ENCODE results near the gene TNXB.
"Not testable (repeated sequence)": the region's sequence is repeated elsewhere in the genome, so short reads cannot be mapped to it uniquely, and the experiment has no call there.

Gene TNXB

DNA sequence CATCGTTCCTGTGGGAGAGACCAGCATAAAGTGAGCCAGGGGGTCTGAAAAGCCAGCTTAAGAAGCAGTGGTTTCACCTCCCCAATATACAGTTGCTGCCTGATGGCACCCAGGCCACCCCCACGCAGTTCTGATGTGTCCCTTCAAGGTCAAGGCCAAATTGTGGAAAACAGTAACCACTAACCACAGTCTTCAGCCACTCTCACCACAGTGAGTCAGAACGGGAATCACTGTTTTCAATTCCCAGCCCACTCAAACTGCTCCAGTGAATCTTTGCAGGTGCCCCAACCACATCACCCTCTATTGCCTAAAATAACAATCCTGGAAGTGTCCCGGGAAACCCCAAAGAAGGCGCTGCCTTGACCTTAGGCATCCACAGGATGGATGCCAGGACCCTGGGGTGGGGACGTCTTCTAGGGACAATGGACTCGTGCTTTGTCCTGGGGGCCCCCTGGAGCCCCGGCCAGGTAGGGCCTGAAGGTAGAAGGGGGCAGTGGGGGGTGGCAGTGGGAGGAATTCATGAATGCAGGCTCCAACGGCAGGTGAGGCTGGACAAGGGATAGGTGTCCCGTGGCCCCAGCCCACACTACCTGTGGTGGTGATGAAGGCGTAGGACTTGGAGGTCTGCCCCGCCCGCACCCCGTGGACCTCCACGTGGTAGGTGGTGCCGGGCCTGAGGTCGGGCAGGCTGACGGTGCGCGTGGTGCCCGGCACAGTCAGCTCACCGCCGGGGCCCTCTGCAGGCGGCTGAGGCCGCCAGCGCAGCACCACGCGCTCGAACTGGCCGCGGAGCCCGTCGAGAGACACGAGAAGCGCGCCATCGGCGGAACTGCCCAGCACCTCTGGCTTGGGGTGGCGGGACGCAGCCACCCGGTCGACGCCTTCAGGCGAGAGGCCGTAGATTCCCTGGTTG lies 22.2 kb downstream of the TNXB start:
- DNase-seq (ENCODE audit: low read depth in 1 of 2, low spot score in 1 of 2): no peak

DNA sequence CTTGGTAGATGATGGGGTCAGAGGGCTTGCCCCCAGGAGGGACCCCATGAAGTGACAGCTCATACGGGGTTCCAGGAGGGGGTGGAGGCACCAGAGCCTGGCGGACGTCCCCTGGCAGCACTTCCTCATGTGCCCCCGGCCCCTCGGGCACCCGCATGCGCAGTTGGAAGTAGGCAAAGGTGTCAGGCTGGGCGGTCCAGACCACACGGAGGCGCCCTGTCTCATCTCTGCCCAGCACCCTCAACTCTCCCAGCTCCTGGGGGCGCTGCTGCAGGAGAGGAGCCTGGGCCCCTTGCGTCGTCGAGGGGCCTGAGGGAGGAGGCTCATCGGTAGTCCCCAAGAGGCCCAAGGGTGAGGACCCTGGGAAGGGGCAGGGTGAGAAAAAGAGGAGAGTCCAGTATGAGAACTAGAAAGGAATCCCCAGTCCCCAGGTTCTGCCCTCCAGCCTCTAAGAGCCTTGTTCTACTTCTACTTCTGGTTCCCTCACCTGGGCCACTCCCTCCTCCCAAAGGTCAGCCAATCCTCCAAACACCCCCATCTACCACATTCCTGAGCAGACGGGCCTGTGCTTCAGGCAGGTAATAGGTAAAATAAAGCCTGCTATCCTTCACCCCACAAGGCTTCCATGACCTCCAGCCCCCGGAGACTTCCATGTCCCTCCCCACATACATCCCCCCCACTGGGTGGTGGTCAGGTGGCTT lies 23.2 kb downstream of the TNXB start:
- DNase-seq (ENCODE audit: low read depth in 1 of 2, low spot score in 1 of 2): no peak

GRCh38 chr6:32084780-32085179 lies 24.4 kb downstream of the TNXB start:
- DNase-seq (ENCODE audit: low read depth in 1 of 2, low spot score in 1 of 2): no peak

DNA sequence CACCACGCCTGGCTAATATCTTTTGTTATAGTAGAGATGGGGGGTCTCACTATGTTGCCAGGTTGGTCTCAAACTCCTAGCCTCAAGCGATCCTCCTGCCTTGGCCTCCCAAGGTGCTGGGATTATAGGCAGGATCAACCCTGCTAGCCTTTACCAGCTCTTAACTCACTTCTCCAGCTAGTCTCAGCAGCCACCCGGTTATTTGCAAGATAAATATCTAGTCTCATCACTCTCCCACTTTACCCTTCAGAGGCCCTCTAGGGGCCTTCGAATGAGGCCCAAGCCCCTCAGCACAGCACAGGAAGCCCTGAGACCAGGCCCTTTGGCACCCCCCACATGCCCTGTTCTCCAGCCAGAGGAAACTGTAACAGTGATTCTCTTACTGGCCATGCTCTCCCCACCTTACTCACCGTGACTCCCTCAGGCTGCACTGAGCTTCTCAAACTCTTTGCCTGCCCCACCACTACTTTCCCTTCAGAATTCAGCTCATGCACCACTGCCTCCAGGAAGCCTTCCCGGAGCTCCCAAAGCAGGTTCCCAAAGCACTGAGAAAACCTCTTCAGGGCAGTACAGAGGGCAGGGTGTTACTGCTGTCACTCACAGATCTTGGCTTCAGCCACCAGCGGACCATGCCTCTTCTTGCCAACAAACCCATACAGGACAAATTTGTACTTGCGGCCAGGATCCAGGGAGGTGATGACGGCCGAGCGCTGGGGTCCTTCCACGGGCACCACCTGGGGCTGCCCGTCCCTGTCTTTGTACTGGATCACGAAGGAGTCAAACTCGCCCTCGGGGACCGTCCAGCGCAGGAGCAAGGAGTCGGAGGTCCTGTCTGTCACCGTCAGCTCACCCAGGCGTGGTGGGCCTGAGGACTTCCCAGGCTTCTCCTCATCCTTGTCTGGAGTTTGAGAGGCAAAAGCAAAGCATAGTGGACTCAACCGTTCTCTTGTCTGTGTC lies 25.0 kb downstream of the TNXB start:
- no peak for DNase-seq (ENCODE audit: low read depth in 1 of 2, low spot score in 1 of 2)

DNA sequence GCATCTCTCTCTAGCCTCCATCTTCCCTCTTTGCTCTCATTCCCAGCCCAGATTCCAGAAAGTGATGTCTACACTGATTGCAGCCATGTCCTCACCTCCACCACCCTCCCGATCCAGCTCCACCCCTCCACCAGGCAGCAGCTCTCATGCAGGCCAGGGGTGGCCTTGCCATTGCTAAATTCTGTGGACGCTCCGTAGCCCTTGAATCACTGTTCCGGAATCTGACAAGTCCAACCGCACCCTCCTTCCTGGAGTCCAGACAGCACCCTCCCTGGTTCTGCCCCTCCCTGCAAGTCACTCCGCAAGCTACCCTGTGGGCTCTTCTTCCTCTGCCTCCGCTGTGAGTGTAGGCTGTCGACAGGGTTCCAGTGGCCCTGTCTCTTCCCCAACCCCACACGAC lies 26.2 kb downstream of the TNXB start:
- no peak for DNase-seq (ENCODE audit: low read depth in 1 of 2, low spot score in 1 of 2)

DNA sequence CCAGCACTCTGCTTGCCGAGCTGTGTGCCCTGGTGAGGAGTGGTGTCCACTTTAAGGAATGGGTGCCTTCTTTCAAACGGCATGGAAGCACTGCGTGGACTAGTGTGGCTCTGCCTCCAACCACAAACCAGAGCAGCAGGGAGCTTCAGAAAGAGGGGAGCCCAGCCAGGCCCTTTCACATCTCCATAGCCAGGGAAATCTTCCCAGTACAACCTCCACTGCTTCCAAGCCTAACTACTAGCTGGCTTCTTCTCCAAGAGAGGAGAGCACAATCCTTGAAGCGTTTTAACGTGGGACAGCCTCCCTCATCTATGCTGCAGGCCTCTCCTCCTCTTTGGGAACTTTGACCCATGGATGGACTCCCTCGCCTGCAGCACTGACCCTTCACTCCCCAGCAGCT lies 26.7 kb downstream of the TNXB start:
- no peak for DNase-seq (ENCODE audit: low read depth in 1 of 2, low spot score in 1 of 2)

GRCh38 chr6:32081168-32081990 lies 27.8 kb downstream of the TNXB start:
- no peak for DNase-seq (ENCODE audit: low read depth in 1 of 2, low spot score in 1 of 2)

GRCh38 chr6:32079566-32080290 lies 29.4 kb downstream of the TNXB start:
- DNase-seq (ENCODE audit: low read depth in 1 of 2, low spot score in 1 of 2): no peak

DNA sequence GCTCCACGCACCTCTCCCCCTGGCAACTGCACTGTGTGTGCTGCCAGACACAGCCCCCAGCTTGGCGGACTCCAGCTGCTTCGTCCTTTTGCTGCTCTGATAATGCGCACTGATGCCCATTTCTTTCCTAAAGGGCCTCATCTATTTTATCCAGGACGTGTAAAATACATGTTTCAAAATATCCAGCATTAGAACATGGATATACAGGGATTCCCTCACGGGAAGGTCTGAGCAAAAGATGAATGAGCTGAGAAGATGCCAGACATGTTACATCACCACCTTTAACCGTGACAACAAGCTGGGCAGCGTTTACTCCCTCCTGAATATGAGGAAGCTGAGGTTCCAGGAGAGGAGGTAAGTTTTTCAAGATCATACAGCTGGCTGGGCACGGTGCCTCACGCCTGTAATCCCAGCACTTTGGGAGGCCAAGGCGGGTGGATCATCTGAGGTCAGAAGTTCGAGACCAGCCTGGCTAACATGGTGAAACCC lies 32.8 kb downstream of the TNXB start:
- no peak for DNase-seq (ENCODE audit: low read depth in 1 of 2, low spot score in 1 of 2)

- no peak for DNase-seq (ENCODE audit: low read depth in 1 of 2, low spot score in 1 of 2)
These were observed 33.4 kb downstream of the TNXB start for GRCh38 chr6:32075781-32076180.

- no peak for DNase-seq (ENCODE audit: low read depth in 1 of 2, low spot score in 1 of 2)
These were observed 34.1 kb downstream of the TNXB start for GRCh38 chr6:32074996-32075532.

- DNase-seq (ENCODE audit: low read depth in 1 of 2, low spot score in 1 of 2): no peak
These were observed 35.5 kb downstream of the TNXB start for GRCh38 chr6:32073613-32074012.

DNA sequence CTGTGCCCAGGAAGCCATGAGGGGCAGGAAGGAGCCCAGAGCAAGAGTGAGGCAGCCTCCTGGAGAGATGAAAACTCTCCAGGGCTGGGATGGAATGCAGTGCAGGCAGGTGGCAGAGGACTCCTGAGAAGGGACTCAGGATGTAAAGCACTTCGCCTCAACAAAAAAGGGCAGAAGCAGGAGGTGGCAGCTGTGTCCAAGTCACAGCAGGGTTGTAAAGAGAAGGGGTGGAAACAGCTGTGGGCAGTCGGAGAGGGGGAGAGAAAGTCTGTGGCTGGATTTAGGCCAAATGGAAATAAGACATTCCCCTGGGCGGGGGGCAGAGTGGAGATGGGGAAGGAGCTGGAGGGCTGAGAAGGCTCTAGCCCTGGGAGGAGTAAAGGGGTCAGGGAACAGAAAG lies 36.0 kb downstream of the TNXB start:
- no peak for DNase-seq (ENCODE audit: low read depth in 1 of 2, low spot score in 1 of 2)

- DNase-seq (ENCODE audit: low read depth in 1 of 2, low spot score in 1 of 2): no peak
These were observed 38.2 kb downstream of the TNXB start for GRCh38 chr6:32070814-32071543.

DNA sequence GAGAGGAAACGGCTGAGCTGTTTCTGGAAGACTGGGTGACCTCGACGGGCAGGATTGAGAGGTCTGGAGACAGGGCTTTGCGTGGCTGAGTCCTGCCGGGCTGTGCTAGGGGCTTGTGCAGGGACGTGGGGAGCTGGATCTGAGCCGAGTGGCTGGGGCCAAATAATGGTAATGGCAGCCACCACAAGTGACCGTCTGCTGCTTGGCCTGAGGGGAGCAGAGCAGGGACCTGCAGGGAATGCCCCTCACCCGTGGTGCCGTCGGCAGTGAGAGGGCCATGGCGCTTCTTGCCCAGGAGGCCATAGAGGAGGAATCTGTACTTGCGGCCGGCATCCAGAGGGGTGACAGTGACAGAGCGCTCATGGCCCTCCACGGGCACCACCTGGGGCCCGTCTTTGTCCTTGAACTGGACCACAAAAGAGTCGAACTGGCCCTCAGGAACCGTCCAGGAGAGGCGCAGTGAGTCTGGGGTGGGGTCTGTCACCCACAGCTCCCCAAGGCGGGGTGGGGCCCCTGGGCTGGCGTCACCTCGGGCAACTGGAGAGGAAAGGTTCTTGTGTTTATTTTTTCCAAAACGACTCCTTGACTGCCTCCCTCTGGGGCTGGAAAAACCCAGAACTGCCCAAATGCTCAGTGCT lies 39.1 kb downstream of the TNXB start:
- DNase-seq (ENCODE audit: low read depth in 1 of 2, low spot score in 1 of 2): no peak

DNA sequence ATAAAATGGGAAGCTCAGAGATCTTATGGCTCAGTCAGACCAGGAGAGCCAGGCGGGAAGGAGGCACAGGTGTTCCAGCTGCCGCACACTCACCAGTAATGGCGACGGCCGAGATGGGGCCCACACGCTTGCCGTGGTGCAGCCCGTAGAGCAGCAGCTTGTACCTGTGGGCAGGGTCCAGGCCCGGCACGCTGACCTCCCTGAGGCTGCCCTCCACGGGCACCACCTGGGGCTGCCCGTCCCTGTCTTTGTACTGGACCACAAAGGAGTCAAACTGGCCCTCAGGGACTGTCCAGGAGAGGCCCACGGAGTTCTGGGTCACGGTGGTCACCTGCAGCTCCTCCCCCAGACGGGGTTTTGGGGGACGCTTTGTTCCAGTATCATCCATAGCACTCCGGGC lies 39.7 kb downstream of the TNXB start:
- DNase-seq (ENCODE audit: low read depth in 1 of 2, low spot score in 1 of 2): no peak

GRCh38 chr6:32068867-32069266 lies 40.3 kb downstream of the TNXB start:
- no peak for DNase-seq (ENCODE audit: low read depth in 1 of 2, low spot score in 1 of 2)

- DNase-seq (ENCODE audit: low read depth in 1 of 2, low spot score in 1 of 2): not testable (repeated sequence)
These were observed 40.8 kb downstream of the TNXB start for GRCh38 chr6:32068315-32068714.

Measured in stimulated activated CD4-positive, alpha-beta T cell treated with anti-CD3 and anti-CD28 coated beads, Interleukin-15, amount 100 ng/mL, for 1 hour (primary cell).